ENCODE results near the gene USH2A. TPM values are rescaled to one million over a fixed set of nuclear protein-coding genes. Genes with fewer than 3 reads are reported as not detected.

Gene USH2A
- total and polyA plus RNA-seq, 8 donors = 0.03 to 0.06 (median 0.04) TPM; not detected in 2

DNA sequence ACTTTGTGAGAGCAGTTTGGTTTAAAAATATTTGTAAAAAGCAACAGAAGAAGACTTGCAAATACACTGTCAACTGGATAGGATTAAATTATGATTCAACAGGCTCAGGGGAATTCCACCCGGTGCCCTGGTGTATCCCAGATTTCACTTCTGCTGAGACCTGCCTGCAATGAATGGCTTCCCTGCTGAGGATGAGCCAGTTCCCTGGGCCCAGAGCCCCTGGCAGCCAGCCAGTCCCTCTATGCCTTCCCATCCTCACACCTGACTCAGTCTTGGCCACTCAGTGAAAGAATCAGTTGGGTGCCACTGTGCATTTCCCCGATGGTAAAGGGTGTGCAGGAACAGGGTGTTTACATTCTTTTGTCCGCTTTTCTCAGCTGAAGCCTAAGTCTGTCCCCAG, 791.8 kb downstream of the USH2A start:
- TF ChIP-seq, protein P1, sequence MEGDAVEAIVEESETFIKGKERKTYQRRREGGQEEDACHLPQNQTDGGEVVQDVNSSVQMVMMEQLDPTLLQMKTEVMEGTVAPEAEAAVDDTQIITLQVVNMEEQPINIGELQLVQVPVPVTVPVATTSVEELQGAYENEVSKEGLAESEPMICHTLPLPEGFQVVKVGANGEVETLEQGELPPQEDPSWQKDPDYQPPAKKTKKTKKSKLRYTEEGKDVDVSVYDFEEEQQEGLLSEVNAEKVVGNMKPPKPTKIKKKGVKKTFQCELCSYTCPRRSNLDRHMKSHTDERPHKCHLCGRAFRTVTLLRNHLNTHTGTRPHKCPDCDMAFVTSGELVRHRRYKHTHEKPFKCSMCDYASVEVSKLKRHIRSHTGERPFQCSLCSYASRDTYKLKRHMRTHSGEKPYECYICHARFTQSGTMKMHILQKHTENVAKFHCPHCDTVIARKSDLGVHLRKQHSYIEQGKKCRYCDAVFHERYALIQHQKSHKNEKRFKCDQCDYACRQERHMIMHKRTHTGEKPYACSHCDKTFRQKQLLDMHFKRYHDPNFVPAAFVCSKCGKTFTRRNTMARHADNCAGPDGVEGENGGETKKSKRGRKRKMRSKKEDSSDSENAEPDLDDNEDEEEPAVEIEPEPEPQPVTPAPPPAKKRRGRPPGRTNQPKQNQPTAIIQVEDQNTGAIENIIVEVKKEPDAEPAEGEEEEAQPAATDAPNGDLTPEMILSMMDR (IDR thresholded peaks at IDR 0.05) = no peak
- Histone ChIP-seq H3K4me1 (no peaks in the 10 kb centered on the region), H3K36me3 (no peaks in the 10 kb centered on the region), H3K27me3 (no peaks in the 10 kb centered on the region), H3K9me3 (no peaks in the 10 kb centered on the region), H3K4me3 (no peak overlapping the region), H3K27ac (no peak overlapping the region)
- intact Hi-C loops (cut with DNase I) = no loop called here
- ATAC-seq (no peak), DNase-seq (no peak)

DNA sequence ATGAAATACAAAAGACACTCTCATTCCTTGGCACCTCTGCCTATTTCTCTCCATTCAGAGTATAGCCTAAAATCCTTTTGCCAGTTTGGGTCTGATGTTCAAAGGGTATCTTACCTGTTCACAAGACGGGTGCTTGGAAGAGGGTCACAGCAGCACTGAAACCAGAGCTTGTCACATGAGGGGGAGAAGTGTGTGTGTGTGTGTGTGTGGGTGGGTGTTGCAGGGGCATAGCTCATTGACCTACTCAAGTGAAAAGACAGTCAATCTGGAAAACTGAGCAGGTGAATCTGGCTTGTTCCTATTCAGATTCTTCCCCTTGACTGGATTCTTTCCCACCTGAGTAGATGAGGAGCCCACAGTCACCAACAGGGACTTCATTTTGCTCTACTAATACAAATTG, 792.2 kb downstream of the USH2A start:
- no peak overlapping the region for H3K4me3 ChIP-seq
- no peaks in the 10 kb centered on the region for H3K27me3 ChIP-seq
- no peak overlapping the region for H3K27ac ChIP-seq
- H3K4me1 ChIP-seq = no peaks in the 10 kb centered on the region
- TF ChIP-seq, protein P1 (IDR thresholded peaks at IDR 0.05) = no peak
- no peaks in the 10 kb centered on the region for H3K9me3 ChIP-seq
- H3K36me3 ChIP-seq = no peaks in the 10 kb centered on the region
- DNase-seq = no peak
- intact Hi-C loops (cut with DNase I) = no loop called here
- ATAC-seq = no peak

DNA sequence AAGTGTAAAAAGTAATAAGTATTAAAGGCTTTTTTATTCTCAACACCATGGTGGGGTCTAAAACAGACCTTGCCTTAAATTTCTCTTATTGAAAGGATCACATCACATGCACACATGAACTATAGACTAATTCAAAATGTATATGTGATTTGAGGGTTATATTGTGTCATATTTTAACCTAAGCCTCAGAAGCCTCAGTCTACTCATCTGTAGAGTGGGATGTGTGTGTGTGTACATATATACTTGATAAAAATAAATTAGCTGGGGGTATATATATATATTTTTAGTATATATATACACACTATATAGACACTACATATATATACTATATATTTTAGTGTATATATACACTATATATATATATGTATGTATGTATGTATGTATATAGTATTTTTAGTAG, 797.3 kb downstream of the USH2A start:
- H3K36me3 ChIP-seq = peaks cover 0 to 11% of the 10 kb centered on the region in 2 donors
- TF ChIP-seq, protein P1 (IDR thresholded peaks at IDR 0.05) = no peak
- no peak overlapping the region for H3K4me3 ChIP-seq
- H3K27ac ChIP-seq = no peak overlapping the region
- intact Hi-C loops (cut with DNase I) = no loop called here
- H3K4me1 ChIP-seq = no peaks in the 10 kb centered on the region
- no peak for DNase-seq
- ATAC-seq = no peak
- no peaks in the 10 kb centered on the region for H3K9me3 ChIP-seq
- H3K27me3 ChIP-seq = no peaks in the 10 kb centered on the region

DNA sequence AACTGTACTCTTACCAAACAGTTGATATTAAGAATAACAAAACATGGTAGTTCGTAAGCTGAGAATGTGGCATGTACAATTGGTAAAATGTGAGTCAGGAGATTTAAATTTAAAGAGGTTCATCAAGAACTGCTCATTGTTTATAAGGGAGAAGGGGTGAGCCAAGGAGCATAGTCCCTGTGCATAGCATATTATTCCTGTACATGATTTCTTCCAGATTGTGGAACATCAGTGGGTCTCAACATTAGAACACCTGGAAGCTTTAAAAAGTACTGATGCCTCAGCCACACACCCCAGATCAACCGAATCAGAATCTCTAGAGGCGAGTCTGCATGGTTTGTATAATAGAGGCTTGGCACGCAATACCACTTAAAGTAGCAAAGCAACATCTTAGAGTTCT, 800.1 kb downstream of the USH2A start:
- ATAC-seq (no peak), DNase-seq (no peak)
- Histone ChIP-seq H3K27me3 (no peaks in the 10 kb centered on the region), H3K36me3 (peaks cover 0 to 23% of the 10 kb centered on the region in 2 donors), H3K4me1 (no peaks in the 10 kb centered on the region), H3K27ac (no peak overlapping the region), H3K4me3 (no peak overlapping the region), H3K9me3 (no peaks in the 10 kb centered on the region)
- intact Hi-C loops (cut with DNase I) = no loop called here
- TF ChIP-seq, protein P1 (IDR thresholded peaks at IDR 0.05) = no peak

DNA sequence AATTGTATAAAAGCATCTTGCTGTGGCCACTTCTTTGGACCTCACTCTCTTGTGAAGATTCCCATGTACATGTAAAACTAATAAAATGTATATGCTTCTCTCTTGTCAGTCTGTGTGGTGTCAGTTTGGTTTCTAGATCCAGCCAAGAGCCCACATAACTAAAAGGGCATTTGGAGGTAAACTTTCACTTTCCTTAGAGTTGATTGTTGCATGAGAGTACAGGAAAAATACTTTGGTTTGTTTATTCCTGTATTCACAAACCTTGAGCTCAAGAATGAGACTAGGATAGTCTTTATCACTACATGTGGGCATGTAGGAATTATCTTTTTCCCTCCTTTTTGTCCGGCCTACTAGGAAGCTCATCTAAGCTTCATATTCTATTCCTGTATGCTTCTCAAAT, 805.3 kb downstream of the USH2A start:
- intact Hi-C loops (cut with DNase I) = no loop called here
- Histone ChIP-seq H3K27ac (no peak overlapping the region), H3K4me3 (no peak overlapping the region), H3K4me1 (no peaks in the 10 kb centered on the region), H3K36me3 (peaks cover 0 to 26% of the 10 kb centered on the region in 2 donors), H3K9me3 (no peaks in the 10 kb centered on the region), H3K27me3 (no peaks in the 10 kb centered on the region)
- TF ChIP-seq, protein P1 (IDR thresholded peaks at IDR 0.05) = no peak
- DNase-seq = no peak
- no peak for ATAC-seq

Data from left lung (tissue), 10 donors.